HG03558 (cell line): ENCODE data around the gene SLC27A6.
"Not testable (repeated sequence)": the region's sequence is repeated elsewhere in the genome, so short reads cannot be mapped to it uniquely, and the experiment has no call there.

ENCODE experiments used
- ATAC-seq: cut with Tn5 transposase; IDR thresholded peaks from one replicate; pipeline ENCODE4 v1.9.1; 2021; ENCODE audit warnings: moderate number of reproducible peaks; ENCODE audit not compliant: unreplicated experiment; ENCODE audit errors: extremely low read depth

The SLC27A6 gene, protein sequence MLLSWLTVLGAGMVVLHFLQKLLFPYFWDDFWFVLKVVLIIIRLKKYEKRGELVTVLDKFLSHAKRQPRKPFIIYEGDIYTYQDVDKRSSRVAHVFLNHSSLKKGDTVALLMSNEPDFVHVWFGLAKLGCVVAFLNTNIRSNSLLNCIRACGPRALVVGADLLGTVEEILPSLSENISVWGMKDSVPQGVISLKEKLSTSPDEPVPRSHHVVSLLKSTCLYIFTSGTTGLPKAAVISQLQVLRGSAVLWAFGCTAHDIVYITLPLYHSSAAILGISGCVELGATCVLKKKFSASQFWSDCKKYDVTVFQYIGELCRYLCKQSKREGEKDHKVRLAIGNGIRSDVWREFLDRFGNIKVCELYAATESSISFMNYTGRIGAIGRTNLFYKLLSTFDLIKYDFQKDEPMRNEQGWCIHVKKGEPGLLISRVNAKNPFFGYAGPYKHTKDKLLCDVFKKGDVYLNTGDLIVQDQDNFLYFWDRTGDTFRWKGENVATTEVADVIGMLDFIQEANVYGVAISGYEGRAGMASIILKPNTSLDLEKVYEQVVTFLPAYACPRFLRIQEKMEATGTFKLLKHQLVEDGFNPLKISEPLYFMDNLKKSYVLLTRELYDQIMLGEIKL

DNA sequence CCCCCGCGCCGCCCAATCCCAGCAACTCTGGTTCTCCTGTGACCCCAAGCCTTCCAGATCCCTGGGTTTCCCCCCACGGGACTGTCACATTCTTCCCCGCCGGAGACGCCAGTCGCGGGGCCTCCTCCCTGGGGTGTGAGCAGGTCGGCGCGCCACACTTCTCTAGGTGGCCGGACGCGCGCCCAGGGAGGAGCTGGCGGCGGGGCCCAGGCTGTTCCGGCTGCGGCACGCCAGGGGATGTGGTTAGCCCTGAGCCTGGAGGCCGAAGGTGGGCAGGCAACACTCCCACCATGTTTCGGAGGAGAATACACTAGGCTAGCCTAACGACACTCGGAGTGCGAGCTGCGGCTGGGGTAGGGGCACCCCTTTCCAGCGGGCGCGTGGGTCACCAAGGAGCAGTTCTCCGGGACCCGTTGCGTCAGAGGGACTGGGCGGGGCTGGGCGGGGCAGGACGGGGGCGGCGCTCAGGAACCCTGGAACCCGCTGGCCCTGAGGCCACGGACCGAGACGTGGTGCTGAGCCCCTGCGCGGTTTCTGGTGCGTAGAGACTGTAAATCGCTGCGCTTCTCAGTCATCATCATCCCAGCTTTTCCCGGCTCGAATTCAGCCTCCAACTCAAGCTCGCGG is at the start of gene SLC27A6:
Gene SLC27A6 (plus strand): TSS at position 478 of the 627 bp plus-strand sequence. CDS start 650 bp downstream, outside the sequence.
- ATAC-seq: no peak

DNA sequence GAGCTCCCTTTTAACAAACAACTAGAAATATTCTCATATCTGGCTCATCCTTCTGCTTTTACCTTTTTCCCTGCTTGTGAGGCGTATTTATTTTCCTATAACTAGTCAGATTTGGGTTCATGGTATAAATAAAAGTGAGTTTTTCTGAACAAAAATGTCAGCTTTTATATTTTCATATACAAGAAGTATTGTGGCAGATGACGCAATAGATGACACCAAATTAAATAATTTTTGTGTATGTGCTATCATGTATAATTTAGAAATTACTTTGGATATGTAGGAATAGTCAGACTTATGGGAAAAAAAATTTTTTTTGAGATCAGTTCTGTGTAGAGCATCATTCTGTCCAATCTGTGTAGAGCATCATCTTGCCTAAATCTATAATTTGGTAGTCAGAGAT is 45.7 kb upstream of the SLC27A6 start:
- ATAC-seq: no peak

DNA sequence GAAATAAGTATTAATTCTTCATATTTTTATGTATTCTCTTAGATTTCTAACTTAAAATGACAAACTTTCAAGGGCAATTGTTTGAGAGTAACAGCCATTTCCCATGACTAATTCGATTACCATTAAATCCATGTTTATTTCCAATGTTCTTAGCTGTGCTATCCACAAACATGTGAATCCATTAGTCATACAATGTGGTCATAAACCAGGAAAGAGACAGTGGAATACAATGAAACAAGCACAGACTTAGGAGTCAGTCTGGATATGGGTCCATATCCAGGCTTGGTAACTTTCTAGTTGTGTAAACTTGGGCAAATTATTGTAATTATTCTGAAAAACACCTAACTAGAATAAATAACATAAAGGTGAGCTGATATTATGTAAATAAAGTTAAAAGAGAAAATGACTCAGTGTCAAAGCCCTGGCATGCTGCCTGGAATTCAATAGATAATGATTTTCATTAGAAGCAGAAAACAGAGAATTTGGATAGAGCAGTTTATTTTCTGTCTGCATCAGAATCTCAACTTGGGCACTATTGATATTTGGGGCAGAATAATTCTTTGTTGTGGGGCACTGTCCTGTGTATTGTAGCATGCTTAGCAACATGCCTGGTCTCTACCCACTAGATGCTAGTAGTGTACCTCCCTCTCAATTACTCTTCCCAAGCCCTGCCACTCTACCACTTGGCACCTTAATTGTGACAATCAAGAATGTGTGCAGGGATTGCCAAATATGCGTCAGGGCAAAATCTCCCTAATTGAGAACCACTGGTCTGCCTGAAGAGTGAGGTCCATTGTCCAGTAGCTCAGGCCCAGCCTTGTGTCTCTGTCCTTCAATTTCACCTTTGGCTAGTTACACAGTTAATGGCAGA is 44.7 kb upstream of the SLC27A6 start:
- ATAC-seq: no peak

DNA sequence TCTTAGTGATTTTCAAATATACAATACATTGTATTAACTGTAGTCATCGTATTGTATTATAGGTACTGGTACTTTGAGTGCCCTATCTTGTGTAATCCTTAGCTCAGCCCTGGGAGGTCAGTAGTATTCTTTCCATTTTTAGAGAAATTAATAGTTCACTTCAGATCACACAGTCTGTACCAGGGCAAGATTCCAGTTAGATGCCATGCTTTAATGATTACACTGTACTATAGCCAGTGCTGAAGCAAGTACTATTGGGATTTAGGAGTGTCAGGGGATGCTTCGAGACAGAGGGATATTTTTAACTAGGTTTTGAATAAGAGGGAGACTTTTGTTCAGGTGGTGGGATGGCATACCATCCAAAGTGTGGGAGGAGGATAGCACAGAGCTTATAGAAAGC is 41.0 kb upstream of the SLC27A6 start:
- ATAC-seq: no peak

DNA sequence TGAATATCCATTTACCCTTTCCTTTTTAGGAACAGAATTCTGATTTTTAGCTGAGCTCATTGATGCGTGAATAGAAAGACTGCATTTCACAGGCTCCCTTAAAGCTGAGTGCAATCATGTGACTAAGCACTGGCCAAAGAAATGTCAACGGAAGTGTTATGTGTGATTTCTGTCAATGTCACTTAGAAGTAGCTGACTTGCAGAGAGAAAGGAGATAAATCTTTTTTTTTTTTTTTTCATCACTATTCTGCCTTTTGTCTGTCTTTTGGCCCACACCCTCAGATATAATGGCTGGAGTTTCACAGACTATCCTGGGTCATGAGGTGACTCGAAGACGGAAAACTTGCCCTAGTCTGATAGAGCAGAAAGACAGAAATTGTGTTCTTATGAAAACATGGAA is 39.3 kb upstream of the SLC27A6 start:
- no peak for ATAC-seq

DNA sequence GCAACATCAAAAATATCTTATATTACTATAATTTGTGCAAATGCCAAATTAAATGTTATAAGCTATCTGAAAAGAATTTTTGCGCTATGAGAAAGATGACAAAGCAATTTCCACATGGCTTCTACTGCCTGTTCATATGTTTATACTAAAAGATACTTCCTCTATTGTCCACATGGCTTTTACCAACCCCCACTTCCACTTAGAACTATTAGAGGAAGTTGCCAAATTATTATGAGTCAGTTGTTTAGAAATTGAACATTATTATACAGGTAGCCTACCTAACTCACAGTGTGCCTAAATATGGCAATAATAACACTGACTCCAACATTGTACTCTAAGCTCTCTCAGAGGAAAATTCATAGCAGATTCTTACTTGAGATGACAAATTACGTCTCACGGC is 37.6 kb upstream of the SLC27A6 start:
- no peak for ATAC-seq

DNA sequence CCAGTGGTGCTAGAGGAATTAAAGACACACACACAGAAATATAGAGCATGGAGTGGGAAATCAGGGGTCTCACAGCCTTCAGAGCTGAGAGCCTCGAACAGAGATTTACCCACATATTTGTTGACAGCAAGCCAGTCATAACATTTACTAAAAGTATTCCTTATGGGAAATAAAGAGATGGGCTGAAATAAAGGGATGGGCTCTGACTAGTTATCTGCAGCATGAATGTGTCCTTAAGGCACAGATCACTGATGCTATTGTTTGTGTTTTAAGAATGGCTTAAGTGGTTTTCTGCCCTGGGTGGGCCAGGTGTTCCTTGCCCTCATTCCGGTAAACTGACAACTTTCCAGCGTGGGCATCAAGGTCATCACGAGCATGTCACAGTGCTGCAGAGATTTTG is 33.1 kb upstream of the SLC27A6 start:
- not testable (repeated sequence) for ATAC-seq

DNA sequence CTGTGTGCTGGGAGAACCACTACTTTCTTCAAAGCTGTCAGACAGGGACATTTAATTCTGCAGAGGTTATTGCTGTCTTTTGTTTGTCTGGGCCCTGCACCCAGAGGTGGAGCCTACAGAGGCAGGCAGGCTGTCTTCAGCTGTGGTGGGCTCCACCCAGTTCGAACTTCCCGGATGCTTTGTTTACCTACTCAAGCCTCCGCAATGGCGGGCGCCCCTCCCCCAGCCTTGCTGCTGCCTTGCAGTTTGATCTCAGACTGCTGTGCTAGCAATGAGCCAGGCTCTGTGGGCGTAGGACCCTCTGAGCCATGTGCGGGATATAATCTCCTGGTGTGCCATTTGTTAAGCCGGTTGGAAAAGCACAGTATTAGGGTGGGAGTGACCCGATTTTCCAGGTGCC is 22.2 kb upstream of the SLC27A6 start:
- not testable (repeated sequence) for ATAC-seq

DNA sequence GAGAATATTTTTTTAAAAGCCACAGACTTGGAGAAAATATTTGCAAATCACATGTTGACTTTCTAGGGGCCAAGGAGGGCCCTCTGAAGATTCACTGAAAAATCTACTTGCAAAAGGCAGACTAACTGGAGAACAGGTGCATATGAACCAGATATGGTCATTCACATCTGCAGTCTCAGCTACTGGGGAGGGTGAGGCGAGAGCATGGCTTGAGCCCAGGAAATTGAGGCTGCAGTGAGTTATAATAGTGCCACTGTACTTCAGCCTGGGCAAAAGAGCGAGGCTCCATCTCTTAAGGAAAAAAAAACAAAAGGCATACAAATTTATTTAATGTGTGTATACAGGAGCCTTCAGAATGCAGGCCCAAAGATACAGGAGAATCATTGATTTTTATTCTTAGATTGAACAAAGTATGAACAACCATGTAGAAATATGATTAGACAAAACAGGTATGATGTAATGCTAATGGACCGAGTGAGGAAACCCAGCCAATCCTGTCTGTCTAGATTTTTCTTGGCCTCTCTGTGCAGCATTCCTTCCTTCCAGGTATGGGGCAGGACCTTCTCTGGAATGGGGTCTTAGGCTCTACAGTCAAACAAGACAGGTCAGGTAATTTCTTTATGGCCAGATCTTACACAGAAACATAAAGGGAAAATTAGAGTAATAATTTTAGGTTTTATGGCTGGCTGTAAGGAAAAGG is 15.3 kb upstream of the SLC27A6 start:
- no peak for ATAC-seq

DNA sequence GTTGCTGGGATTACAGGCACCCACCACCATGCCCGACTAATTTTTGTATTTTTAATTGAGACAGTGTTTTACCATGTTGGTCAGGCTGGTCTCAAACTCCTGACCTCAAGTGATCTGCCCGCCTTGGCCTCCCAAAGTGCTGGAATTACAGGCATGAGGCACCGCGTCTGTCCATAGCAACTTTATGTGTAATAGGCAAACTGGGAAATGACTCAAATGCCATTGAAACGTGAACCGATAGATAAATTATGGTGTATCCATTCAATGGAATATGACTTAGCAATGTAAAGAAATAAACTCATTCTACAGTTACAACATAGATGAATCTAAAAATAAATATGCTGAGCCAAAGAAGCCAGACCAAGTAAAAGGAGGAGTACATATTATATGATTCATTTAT is 14.0 kb upstream of the SLC27A6 start:
- ATAC-seq: not testable (repeated sequence)

DNA sequence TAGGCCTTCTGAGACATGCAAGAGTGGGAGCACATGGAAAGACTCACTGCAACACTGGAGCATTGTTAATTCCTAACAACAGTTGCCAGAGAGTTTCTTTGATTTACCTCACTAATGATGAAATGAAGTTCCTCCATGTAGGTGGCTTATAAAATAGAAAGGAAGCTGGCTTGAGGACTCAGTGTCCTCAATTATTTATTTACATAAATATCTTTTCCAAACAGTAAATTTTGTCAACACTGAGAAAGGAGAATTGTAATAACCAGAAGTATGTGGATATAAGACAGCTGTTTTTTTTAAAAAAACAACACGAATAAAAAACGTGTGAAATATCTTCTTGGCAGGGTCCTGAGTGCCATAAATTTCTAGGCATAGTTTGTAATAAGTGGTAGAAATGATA is 9.1 kb upstream of the SLC27A6 start:
- ATAC-seq: no peak

DNA sequence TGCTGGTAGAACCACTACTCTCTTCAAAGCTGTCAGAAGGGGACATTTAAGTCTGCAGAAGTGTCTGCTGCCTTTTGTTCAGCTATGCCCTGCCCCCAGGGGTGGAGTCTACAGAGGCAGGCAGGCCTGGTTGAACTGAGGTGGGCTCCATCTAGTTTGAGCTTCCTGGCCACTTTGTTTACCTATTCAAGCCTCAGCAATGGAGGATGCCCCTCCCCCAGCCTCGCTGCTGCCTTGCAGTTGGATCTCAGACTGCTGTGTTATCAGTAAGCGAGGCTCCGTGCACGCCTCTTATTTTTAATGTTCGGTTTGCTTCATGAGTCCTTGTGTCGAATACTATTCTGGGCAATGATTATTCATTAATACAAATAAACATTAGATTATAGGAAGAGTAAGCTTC is 3.1 kb upstream of the SLC27A6 start:
- no peak for ATAC-seq

DNA sequence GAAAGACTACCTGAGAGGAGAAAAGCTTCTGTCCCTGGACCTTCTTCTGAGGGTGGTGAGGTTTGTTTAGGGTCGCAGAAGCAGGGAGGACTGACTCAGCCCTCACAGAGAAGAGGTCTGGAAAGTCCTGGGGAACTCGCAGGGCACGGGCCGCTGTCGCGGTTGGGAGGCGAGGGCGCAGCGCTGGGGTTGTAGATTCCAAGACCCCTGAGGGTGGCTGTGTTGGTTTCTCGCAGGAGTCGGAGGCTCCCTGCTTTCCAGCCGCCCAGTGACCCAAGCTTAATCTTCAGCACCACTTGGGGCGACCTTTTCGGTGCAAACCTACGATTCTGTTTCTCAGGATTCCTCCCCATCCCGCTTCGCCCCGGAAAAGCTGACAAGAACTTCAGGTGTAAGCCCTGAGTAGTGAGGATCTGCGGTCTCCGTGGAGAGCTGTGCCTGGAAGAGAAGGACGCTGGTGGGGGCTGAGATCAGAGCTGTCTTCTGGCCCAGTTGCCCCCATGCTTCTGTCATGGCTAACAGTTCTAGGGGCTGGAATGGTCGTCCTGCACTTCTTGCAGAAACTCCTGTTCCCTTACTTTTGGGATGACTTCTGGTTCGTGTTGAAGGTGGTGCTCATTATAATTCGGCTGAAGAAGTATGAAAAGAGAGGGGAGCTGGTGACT is 482 bp downstream of the SLC27A6 start:
- ATAC-seq: no peak

DNA sequence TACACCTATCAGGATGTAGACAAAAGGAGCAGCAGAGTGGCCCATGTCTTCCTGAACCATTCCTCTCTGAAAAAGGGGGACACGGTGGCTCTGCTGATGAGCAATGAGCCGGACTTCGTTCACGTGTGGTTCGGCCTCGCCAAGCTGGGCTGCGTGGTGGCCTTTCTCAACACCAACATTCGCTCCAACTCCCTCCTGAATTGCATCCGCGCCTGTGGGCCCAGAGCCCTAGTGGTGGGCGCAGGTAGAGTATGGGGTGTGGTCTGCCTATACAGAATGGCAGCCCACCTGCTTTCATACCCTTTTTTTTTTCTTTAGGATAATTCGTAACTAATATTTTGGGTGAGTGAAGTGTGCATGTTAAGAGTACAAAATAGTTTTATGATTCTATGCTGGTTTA is 1.1 kb downstream of the SLC27A6 start:
- ATAC-seq: no peak

DNA sequence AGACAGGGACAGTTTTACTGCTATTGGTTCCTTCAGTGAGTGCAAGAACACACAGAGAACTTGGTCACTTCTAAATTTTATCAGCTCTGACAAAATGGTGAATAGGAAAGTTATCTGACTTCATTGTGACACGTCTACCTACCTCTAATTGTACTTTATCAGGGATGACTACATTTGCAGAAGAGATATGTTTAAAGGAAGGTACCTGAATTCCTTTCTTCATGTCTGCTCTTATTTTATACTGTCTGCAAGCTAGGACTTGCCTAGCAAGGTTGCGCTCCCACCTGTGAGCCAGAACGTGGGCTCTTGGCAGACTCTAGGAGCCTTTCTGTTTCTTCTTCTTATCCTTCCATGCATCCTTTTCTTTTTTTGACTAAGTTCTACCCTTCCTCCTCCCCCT is 1.6 kb downstream of the SLC27A6 start:
- ATAC-seq: no peak

DNA sequence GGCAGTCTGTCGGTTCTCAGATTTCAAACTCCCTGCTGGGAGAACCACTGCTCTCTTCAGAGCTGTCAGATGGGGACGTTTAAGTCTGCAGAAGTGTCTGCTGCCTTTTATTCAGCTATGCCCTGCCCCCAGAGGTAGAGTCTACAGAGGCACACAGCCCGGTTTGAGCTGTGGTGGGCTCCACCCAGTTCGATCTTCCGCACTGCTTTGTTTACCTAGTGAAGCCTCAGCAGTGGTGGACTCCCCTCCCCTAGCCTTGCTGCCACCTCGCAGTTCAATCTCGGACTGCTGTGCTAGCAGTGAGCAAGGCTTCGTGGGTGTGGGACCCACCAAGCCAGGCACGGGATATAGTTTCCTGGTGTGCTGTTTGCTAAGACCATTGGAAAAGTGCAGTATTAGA is 8.0 kb downstream of the SLC27A6 start:
- ATAC-seq: no peak

DNA sequence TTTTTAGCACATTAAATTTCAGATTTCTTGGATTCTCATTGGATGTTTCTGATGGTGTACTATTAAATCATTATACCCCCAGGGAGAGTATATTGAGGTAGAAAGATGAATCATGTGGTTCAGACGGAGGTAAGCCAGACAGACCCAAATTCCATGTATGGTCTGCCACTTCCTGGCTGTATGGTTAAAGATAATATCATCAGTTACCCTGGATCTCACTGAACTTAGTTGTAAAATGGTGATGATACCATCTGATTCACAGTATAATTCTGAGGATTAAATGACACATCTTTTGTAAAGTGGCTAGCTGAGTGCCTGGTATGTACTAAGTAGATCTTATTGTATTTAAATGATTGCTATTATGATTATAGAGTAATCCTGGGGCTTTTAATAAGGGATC is 9.3 kb downstream of the SLC27A6 start:
- no peak for ATAC-seq

DNA sequence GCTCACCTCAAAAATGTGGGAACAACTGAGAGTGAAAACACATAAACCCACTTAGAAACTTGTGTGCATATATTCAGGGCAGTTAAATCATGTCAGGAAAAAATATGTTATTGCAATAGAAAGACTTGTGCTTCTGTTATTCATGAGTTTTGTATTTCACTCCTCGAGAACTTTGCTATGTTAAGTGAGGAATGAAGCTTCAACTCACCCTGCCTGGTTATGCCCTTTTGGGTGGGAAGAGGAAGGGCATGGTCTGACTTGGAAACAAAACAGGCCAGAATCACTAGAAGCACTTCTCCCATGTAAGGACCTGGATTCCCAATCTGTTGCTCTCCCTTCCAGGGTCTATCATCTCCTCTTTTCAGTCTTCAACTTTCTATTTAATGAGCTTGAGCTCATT is 14.5 kb downstream of the SLC27A6 start:
- no peak for ATAC-seq

DNA sequence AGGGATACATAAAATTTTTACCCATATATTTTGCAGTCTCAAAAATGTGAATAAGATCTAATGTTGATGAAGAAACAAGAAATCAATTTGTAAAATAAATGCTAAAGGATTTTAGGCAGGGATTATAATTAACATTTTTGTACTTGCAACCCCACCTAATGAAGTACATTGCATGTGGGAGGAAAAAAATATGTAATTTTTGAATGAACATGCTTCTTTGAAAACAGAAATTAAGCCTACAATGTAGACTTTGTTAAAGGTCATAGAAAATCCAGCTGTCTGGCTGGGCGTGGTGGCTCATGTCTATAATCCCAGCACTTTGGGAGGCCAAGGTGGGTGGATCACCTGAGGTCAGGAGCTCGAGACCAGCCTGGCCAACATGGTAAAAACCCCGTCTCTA is 15.6 kb downstream of the SLC27A6 start:
- ATAC-seq: no peak
